IMR-90 (cell line): Measurements from ENCODE around the gene FUBP1. TPM values are rescaled to one million over a fixed set of nuclear protein-coding genes. Genes with fewer than 3 reads are reported as not detected.

Experiments
- ATAC-seq: fragments of 200-7000 bp; cut with Tn5 transposase; 2 replicates; pipeline ENCODE4 v1.9.1; 2020; ENCODE audit warnings: low read depth, mild to moderate bottlenecking, moderate library complexity
- BruUV-seq: library from RNA; stranded (reverse); fragments of 400-500 nt; replicated peaks from 2 replicates; lab custom pipeline; 2021; lab: Mats Ljungman, UMichigan
- CTCF ChIA-PET: fragments of 300-600 bp; formaldehyde crosslinking; extraction: SDS; loops from one replicate; lab custom pipeline; 2021; ENCODE audit warnings: antibody characterized with exemption; lab: Yijun Ruan, JAX
- POLR2A ChIA-PET: fragments of 300-600 bp; sonication (Branson Sonifier 250); formaldehyde crosslinking; loops from one replicate; lab custom pipeline; 2022; ENCODE audit warnings: antibody characterized with exemption; ENCODE audit not compliant: unreplicated experiment; lab: Charles Lee
- DNase-seq: peaks from one replicate; pipeline ENCODE4 v3.0.0; 2013
- H2AFZ ChIP-seq: replicated peaks from 2 replicates; pipeline ENCODE3; 2013; ENCODE audit warnings: low read length, mild to moderate bottlenecking; ENCODE audit not compliant: poor library complexity
- H2AK5ac ChIP-seq: 2 replicates; pipeline ENCODE4 v1.6.1; 2013; ENCODE audit warnings: low read depth, low read length, inconsistent platforms
- H2AK9ac ChIP-seq: replicated peaks from 2 replicates; pipeline ENCODE3; 2013; ENCODE audit warnings: mild to moderate bottlenecking, low read depth, low read length, moderate library complexity; ENCODE audit not compliant: poor library complexity
- H2BK120ac ChIP-seq: 2 replicates; pipeline ENCODE4 v1.6.1; 2013; ENCODE audit warnings: low read depth, low read length, inconsistent platforms
- H2BK15ac ChIP-seq: 3 replicates; pipeline ENCODE4 v1.6.1; 2013; ENCODE audit warnings: low read depth, low read length, inconsistent platforms
- H2BK20ac ChIP-seq: 2 replicates; pipeline ENCODE4 v1.6.1; 2013; ENCODE audit warnings: low read depth, mild to moderate bottlenecking, inconsistent platforms, low read length, moderate library complexity
- H2BK5ac ChIP-seq: 2 replicates; pipeline ENCODE4 v1.6.1; 2013; ENCODE audit warnings: mild to moderate bottlenecking, low read depth, low read length, inconsistent platforms; ENCODE audit not compliant: poor library complexity, severe bottlenecking
- H3K14ac ChIP-seq: replicated peaks from 2 replicates; pipeline ENCODE4 v1.6.1; 2013; ENCODE audit warnings: low read depth, low read length, inconsistent platforms
- H3K18ac ChIP-seq: 2 replicates; pipeline ENCODE4 v1.6.1; 2013; ENCODE audit warnings: low read depth, low read length, control low read depth
- H3K23ac ChIP-seq: 2 replicates; pipeline ENCODE4 v1.6.1; 2013; ENCODE audit warnings: low read depth, low read length, inconsistent platforms
- H3K27ac ChIP-seq: 2 replicates; pipeline ENCODE4 v1.5.1; 2013; ENCODE audit warnings: mild to moderate bottlenecking, control low read depth, low read length; ENCODE audit not compliant: insufficient read depth
- H3K27me3 ChIP-seq: 2 replicates; pipeline ENCODE4 v1.6.1; 2013; ENCODE audit warnings: low read length; ENCODE audit not compliant: control insufficient read depth, insufficient read depth
- H3K36me3 ChIP-seq: 2 replicates; pipeline ENCODE4 v1.6.1; 2013; ENCODE audit warnings: low read length, mixed read lengths; ENCODE audit not compliant: control insufficient read depth, insufficient read depth
- H3K4ac ChIP-seq: 2 replicates; pipeline ENCODE4 v1.6.1; 2013; ENCODE audit warnings: low read depth, low read length, inconsistent platforms
- H3K4me1 ChIP-seq: 2 replicates; pipeline ENCODE4 v1.6.1; 2013; ENCODE audit warnings: low read length, mixed read lengths; ENCODE audit not compliant: control insufficient read depth, insufficient read depth
- H3K4me2 ChIP-seq: 2 replicates; pipeline ENCODE4 v1.6.1; 2013; ENCODE audit warnings: low read depth, mild to moderate bottlenecking, control low read depth, low read length, moderate library complexity
- H3K4me3 ChIP-seq: 2 replicates; pipeline ENCODE4 v1.5.1; 2013; ENCODE audit warnings: low read depth, mild to moderate bottlenecking, control low read depth, low read length, moderate library complexity; ENCODE audit not compliant: insufficient read depth
- H3K56ac ChIP-seq: 2 replicates; pipeline ENCODE4 v1.6.1; 2013; ENCODE audit warnings: low read length, inconsistent platforms; ENCODE audit not compliant: insufficient read depth; ENCODE audit errors: extremely low read depth
- H3K79me1 ChIP-seq, 2 experiments: 2 replicates each; pipeline ENCODE4 v1.6.1; 2013; ENCODE audit warnings: low read length in 2 of 2, inconsistent platforms in 1 of 2, low read depth in 1 of 2
- H3K9ac ChIP-seq: 2 replicates; pipeline ENCODE4 v1.6.1; 2013; ENCODE audit warnings: low read depth, low read length, control low read depth
- H3K9me1 ChIP-seq: 2 replicates; pipeline ENCODE4 v1.6.1; 2013; ENCODE audit warnings: low read length, inconsistent platforms; ENCODE audit not compliant: insufficient read depth
- H3K9me3 ChIP-seq: 2 replicates; pipeline ENCODE4 v1.6.1; 2013; ENCODE audit warnings: low read length; ENCODE audit not compliant: control insufficient read depth, insufficient read depth
- H4K20me1 ChIP-seq: 2 replicates; pipeline ENCODE4 v1.6.1; 2013; ENCODE audit warnings: low read length, inconsistent platforms; ENCODE audit not compliant: insufficient read depth
- H4K5ac ChIP-seq: 2 replicates; pipeline ENCODE4 v1.6.1; 2013; ENCODE audit warnings: mild to moderate bottlenecking, low read depth, low read length, control low read depth
- H4K8ac ChIP-seq, 2 experiments: 2 replicates each; pipeline ENCODE4 v1.6.1; 2013; ENCODE audit warnings: low read depth in 2 of 2, low read length in 2 of 2, control low read depth in 1 of 2, inconsistent platforms in 1 of 2
- H4K91ac ChIP-seq: 2 replicates; pipeline ENCODE4 v1.6.1; 2013; ENCODE audit warnings: low read depth, low read length, inconsistent platforms; ENCODE audit not compliant: insufficient read depth
- FOS ChIP-seq: fragments of 150-350 bp; IDR thresholded peaks from 2 replicates; pipeline ENCODE4 v1.6.1; 2016; ENCODE audit warnings: low read depth, low read length
- MAFK ChIP-seq: IDR thresholded peaks from 2 replicates; pipeline ENCODE4 v1.6.1; 2012; ENCODE audit warnings: low read depth, low read length, improper control_type of control experiment
- POLR2A ChIP-seq: IDR thresholded peaks from 2 replicates; pipeline ENCODE4 v1.6.1; 2012; ENCODE audit warnings: mild to moderate bottlenecking, low read depth, low read length
- USF2 ChIP-seq: fragments of 150-350 bp; IDR thresholded peaks from 2 replicates; pipeline ENCODE4 v1.6.1; 2017; ENCODE audit warnings: mild to moderate bottlenecking, antibody characterized with exemption, low read length, low read depth
- WGBS, 2 experiments: methylation state at CpG; one replicate each; pipeline versions ENCODE4 v1.1.5 to v1.1.7; 2013; ENCODE audit warnings: missing lambda C conversion rate in 2 of 2; ENCODE audit not compliant: insufficient read length in 1 of 2; ENCODE audit errors: extremely low coverage in 2 of 2; 5-methylcytosine and 5-hydroxymethylcytosine counted together
- dilution Hi-C: fragments of 300-500 bp; cut with HindIII; formaldehyde crosslinking; loops from one replicate; pipeline ENCODE4 v1.14.3; 2018; ENCODE audit warnings: low sequenced_read_pairs; ENCODE audit not compliant: unreplicated experiment
- in situ Hi-C: fragments of 300-500 bp; cut with MboI; formaldehyde crosslinking; loops from 3 replicates; pipeline ENCODE4 v1.14.3; 2019; ENCODE audit warnings: low sequenced_read_pairs, inconsistent platforms, mixed read lengths
- intact Hi-C: fragments of 100-400 bp; cut with micrococcal nuclease; formaldehyde crosslinking; loops from 2 replicates; pipeline ENCODE4 v1.10.0; 2022
- polyA plus RNA-seq, 3 experiments: library from polyadenylated mRNA; depleted of rRNA; stranded (reverse); fragments of >200 nt; gene quantifications; 2 replicates each; pipeline ENCODE4 v1.2.3, GENCODE V29; 2012; ENCODE audit warnings: low replicate concordance in 1 of 3
- total RNA-seq: library from RNA; depleted of rRNA; stranded (reverse); fragments of >200 nt; gene quantifications from 2 replicates; pipeline ENCODE4 v1.2.3, GENCODE V29; 2012

FUBP1 gene
- total and polyA plus RNA-seq, 2 of the 4 experiments (the other 2 are of a cell fraction), result 94.7 to 129 TPM

DNA sequence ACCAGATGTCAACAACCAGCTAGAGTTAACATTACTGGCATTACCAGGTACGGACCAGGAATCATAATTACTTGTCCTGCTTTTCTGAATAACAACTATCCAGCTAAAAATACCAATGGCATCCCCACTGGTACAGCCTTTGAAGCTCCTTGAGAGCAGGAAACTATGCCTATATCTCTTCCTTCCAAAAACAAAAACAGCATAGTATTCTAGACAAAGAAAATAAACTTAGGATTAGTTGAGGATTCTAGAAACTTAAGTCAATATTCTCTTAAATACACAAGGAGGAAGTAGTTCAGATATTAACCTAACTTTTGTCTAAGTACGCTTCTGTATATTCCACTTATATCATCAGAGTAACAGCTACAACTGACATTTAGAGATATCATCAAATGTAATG, 3.0 kb downstream of the FUBP1 start:
- Histone ChIP-seq H3K23ac (no peak overlapping the region), H4K20me1 (peaks cover 71% of the 10 kb centered on the region), H3K4me1 (0 out of 2 replicates have a peak, but pooled peaks cover 2% of the 10 kb centered on the region), H3K14ac (peak overlapping the region; percentile 42; the same call in 1 of the 2 replicates), H4K8ac (no peak overlapping the region), H2BK120ac (no peak overlapping the region), H3K27me3 (no peaks in the 10 kb centered on the region), H3K56ac (no peak overlapping the region), H2BK15ac (no peak overlapping the region), H2AK9ac (no peak overlapping the region), H3K4me3 (peak overlapping the region; percentile 15; the same call in 1 of the 2 replicates), H2BK20ac (no peak overlapping the region), H3K9ac (no peak overlapping the region), H2AFZ (no peak overlapping the region), H2BK5ac (peak overlapping the region; percentile 12), H3K36me3 (peaks cover 11% of the 10 kb centered on the region), H3K4ac (no peak overlapping the region), H3K4me2 (peak overlapping the region; percentile 81), H2AK5ac (no peak overlapping the region), H4K91ac (no peak overlapping the region), H3K18ac (no peak overlapping the region), H3K9me3 (no peaks in the 10 kb centered on the region), H3K27ac (no peak overlapping the region), H3K79me1 (peaks cover 0 to 13% of the 10 kb centered on the region in 2 experiments; a peak in 2 of 4 replicates), H3K9me1 (peaks cover 2% of the 10 kb centered on the region), H4K5ac (no peak overlapping the region)
- 40% methylated on average over 1 of the region's 2 CpGs; no CpG with 5 or more reads in 1 of the 2 experiments for WGBS, 2 experiments
- dilution Hi-C loops (no loop called here), in situ Hi-C loops (loop anchor here (10.0 kb wide), 1 partner anchor 139 kb away; no protein-coding TSS in a partner anchor), intact Hi-C loops (no loop called here)
- TF ChIP-seq FOS (no peak), MAFK (no peak), USF2 (no peak), POLR2A (no peak)
- no peak for ATAC-seq
- DNase-seq, result no peak
- BruUV-seq, result no TSS peak
- CTCF ChIA-PET, result interaction anchor here (0.5 to 0.6 kb wide), 3 partner anchors 18 to 1030 kb away, joined by 3 to 7 read pairs (median 4); no protein-coding TSS in a partner anchor
- POLR2A ChIA-PET, result interaction anchor here (0.6 to 1.0 kb wide), 3 partner anchors 10 to 30 kb away, joined by 3 to 4 read pairs (median 3); no protein-coding TSS in a partner anchor
